H1 (cell line): ENCODE results near the gene NAPG. TPM values are rescaled to one million over a fixed set of nuclear protein-coding genes. Genes with fewer than 3 reads are reported as not detected.

Experiments used
- CTCF ChIA-PET: fragments of 300-600 bp; sonication (Branson Sonifier 250); formaldehyde crosslinking; loops from one replicate; lab custom pipeline; 2021; ENCODE audit not compliant: partially characterized antibody; lab: Charles Lee
- POLR2A ChIA-PET: fragments of 300-600 bp; sonication (Branson Sonifier 250); formaldehyde crosslinking; loops from one replicate; lab custom pipeline; 2021; ENCODE audit warnings: inconsistent platforms; ENCODE audit not compliant: partially characterized antibody; lab: Charles Lee
- DNase-seq, 2 experiments: peaks; one replicate each; pipeline versions ENCODE4 v3.0.0 to v3.0.0-alpha.2; 2010 to 2022; ENCODE audit warnings: low spot score in 2 of 2, low read depth in 1 of 2, mixed read lengths in 1 of 2
- FAIRE-seq: peaks from 2 replicates; lab custom pipeline; 2011; peaks lifted over from hg19 to GRCh38; lab: Jason Lieb, UNC
- H2AFZ ChIP-seq: 2 replicates; pipeline ENCODE4 v1.8.1; 2012; ENCODE audit warnings: low read length, inconsistent platforms
- H2AK5ac ChIP-seq: 2 replicates; pipeline ENCODE4 v1.6.1; 2013; ENCODE audit warnings: low read depth, low read length
- H2BK120ac ChIP-seq: replicated peaks from 2 replicates; pipeline ENCODE3; 2013; ENCODE audit warnings: low read depth, low read length, inconsistent platforms
- H2BK12ac ChIP-seq: 2 replicates; pipeline ENCODE4 v1.6.1; 2013; ENCODE audit warnings: low read depth, low read length
- H2BK15ac ChIP-seq: 2 replicates; pipeline ENCODE4 v1.6.1; 2013; ENCODE audit warnings: low read length
- H2BK20ac ChIP-seq: 2 replicates; pipeline ENCODE4 v1.6.1; 2013; ENCODE audit warnings: low read length
- H2BK5ac ChIP-seq: 2 replicates; pipeline ENCODE4 v1.6.1; 2013; ENCODE audit warnings: low read depth, low read length
- H3K14ac ChIP-seq: 2 replicates; pipeline ENCODE4 v1.6.1; 2013; ENCODE audit warnings: inconsistent platforms; ENCODE audit not compliant: insufficient read length
- H3K18ac ChIP-seq: 2 replicates; pipeline ENCODE4 v1.6.1; 2013; ENCODE audit warnings: low read length; ENCODE audit errors: extremely low read depth
- H3K23ac ChIP-seq: 2 replicates; pipeline ENCODE4 v1.6.1; 2013; ENCODE audit warnings: inconsistent platforms; ENCODE audit not compliant: insufficient read length
- H3K23me2 ChIP-seq: 2 replicates; pipeline ENCODE4 v1.6.1; 2013; ENCODE audit warnings: low read depth, low read length
- H3K27ac ChIP-seq: 2 replicates; pipeline ENCODE4 v1.6.1; 2011; ENCODE audit warnings: low read depth, low read length, inconsistent platforms
- H3K27me3 ChIP-seq, 4 experiments: replicated peaks in 1 of 4; 1 replicate in 1 of 4; 2 replicates in 3 of 4; pipeline versions ENCODE4 v1.6.1 to v1.8.1; 2011 to 2013; ENCODE audit warnings: low read length in 3 of 4, mild to moderate bottlenecking in 3 of 4, inconsistent platforms in 2 of 4, mixed read lengths in 2 of 4, moderate library complexity in 1 of 4; ENCODE audit not compliant: control insufficient read depth in 3 of 4, insufficient read depth in 3 of 4; ENCODE audit errors: extremely low read depth in 1 of 4
- H3K36me3 ChIP-seq, 4 experiments: 2 replicates each; pipeline versions ENCODE4 v1.6.1 to v1.8.1; 2011 to 2013; ENCODE audit warnings: mild to moderate bottlenecking in 4 of 4, low read length in 3 of 4, moderate library complexity in 2 of 4, control low read depth in 1 of 4, inconsistent platforms in 1 of 4; ENCODE audit not compliant: insufficient read depth in 4 of 4, control insufficient read depth in 2 of 4
- H3K4ac ChIP-seq: replicated peaks from 2 replicates; pipeline ENCODE3; 2013; ENCODE audit warnings: low read length, low read depth, mixed read lengths, inconsistent platforms; ENCODE audit not compliant: insufficient read length
- H3K4me1 ChIP-seq, 4 experiments: replicated peaks in 1 of 4; 1 replicate in 1 of 4; 2 replicates in 3 of 4; pipeline versions ENCODE4 v1.6.1 to v1.8.1; 2011 to 2013; ENCODE audit warnings: low read length in 3 of 4, inconsistent platforms in 2 of 4, mixed read lengths in 1 of 4; ENCODE audit not compliant: insufficient read depth in 4 of 4, control insufficient read depth in 3 of 4
- H3K4me2 ChIP-seq, 2 experiments: 2 replicates each; pipeline versions ENCODE4 v1.6.1 to v1.8.1; 2011 to 2013; ENCODE audit warnings: low read depth in 2 of 2, low read length in 2 of 2, control low read depth in 1 of 2, inconsistent platforms in 1 of 2, mild to moderate bottlenecking in 1 of 2; ENCODE audit not compliant: insufficient read depth in 1 of 2
- H3K4me3 ChIP-seq, 4 experiments: fragments of 200-600, 300-600 bp in 1 of 4; sonication (generic), shearing (Covaris generic), sonication (Bioruptor Twin) in 1 of 4; 2 replicates each; pipeline versions ENCODE4 v1.5.1 to v1.8.1; 2011 to 2016; ENCODE audit warnings: low read length in 4 of 4, low read depth in 3 of 4, control low read depth in 2 of 4, inconsistent platforms in 2 of 4, mild to moderate bottlenecking in 2 of 4, mixed read lengths in 1 of 4, moderate library complexity in 1 of 4; ENCODE audit not compliant: insufficient read depth in 2 of 4; ENCODE audit errors: extremely low read depth in 1 of 4
- H3K56ac ChIP-seq: replicated peaks from 2 replicates; pipeline ENCODE3; 2013; ENCODE audit warnings: low read depth, mild to moderate bottlenecking, mixed read lengths, low read length, inconsistent platforms; ENCODE audit not compliant: insufficient read length
- H3K79me1 ChIP-seq: 2 replicates; pipeline ENCODE4 v1.6.1; 2013; ENCODE audit warnings: low read depth, low read length, control low read depth
- H3K79me2 ChIP-seq, 2 experiments: 2 replicates each; pipeline versions ENCODE4 v1.6.1 to v1.8.1; 2012 to 2013; ENCODE audit warnings: low read length in 2 of 2, mild to moderate bottlenecking in 2 of 2, inconsistent platforms in 1 of 2; ENCODE audit not compliant: insufficient read depth in 2 of 2, control insufficient read depth in 1 of 2
- H3K9ac ChIP-seq, 4 experiments: replicated peaks in 1 of 4; 1 replicate in 1 of 4; 2 replicates in 3 of 4; pipeline versions ENCODE4 v1.6.1 to v1.8.1; 2011 to 2013; ENCODE audit warnings: low read depth in 3 of 4, low read length in 3 of 4, control low read depth in 2 of 4, mild to moderate bottlenecking in 2 of 4, moderate library complexity in 2 of 4, inconsistent platforms in 1 of 4; ENCODE audit errors: extremely low read depth in 1 of 4
- H3K9me3 ChIP-seq, 2 experiments: 2 replicates each; pipeline versions ENCODE4 v1.6.1 to v1.8.1; 2012 to 2013; ENCODE audit warnings: mild to moderate bottlenecking in 2 of 2, moderate library complexity in 2 of 2, control low read depth in 1 of 2, inconsistent platforms in 1 of 2, low read depth in 1 of 2, low read length in 1 of 2, mixed read lengths in 1 of 2; ENCODE audit not compliant: insufficient read depth in 2 of 2
- H4K20me1 ChIP-seq, 2 experiments: replicated peaks in 1 of 2; 2 replicates each; pipeline versions ENCODE3 to v1.8.1; 2011 to 2013; ENCODE audit warnings: inconsistent platforms in 2 of 2, low read length in 2 of 2, mild to moderate bottlenecking in 1 of 2; ENCODE audit not compliant: insufficient read depth in 2 of 2, control insufficient read depth in 1 of 2
- H4K5ac ChIP-seq: 2 replicates; pipeline ENCODE4 v1.6.1; 2013; ENCODE audit warnings: low read length, low read depth, mixed read lengths, inconsistent platforms; ENCODE audit not compliant: insufficient read length
- H4K8ac ChIP-seq: 2 replicates; pipeline ENCODE4 v1.8.0; 2013; ENCODE audit warnings: mild to moderate bottlenecking, moderate library complexity, low read length, inconsistent platforms; ENCODE audit not compliant: insufficient read depth; ENCODE audit errors: extremely low read depth
- H4K91ac ChIP-seq: replicated peaks from 2 replicates; pipeline ENCODE3; 2013; ENCODE audit warnings: low read length, mixed read lengths, inconsistent platforms; ENCODE audit not compliant: insufficient read length
- MAX ChIP-seq: IDR thresholded peaks from 2 replicates; pipeline ENCODE4 v1.6.1; 2012; ENCODE audit warnings: inconsistent platforms
- WGBS, 2 experiments: shearing (Covaris generic) in 1 of 2; methylation state at CpG; one replicate each; pipeline versions ENCODE4 v1.1.6 to v1.1.7; 2013 to 2015; ENCODE audit warnings: low lambda C conversion rate in 2 of 2, mixed read lengths in 2 of 2, inconsistent platforms in 1 of 2, low coverage in 1 of 2, missing lambda C conversion rate in 1 of 2; ENCODE audit not compliant: insufficient replicate concordance in 2 of 2, insufficient coverage in 1 of 2, insufficient read length in 1 of 2; ENCODE audit errors: extremely low coverage in 1 of 2, missing lambda C conversion rate in 1 of 2; 5-methylcytosine and 5-hydroxymethylcytosine counted together
- polyA plus RNA-seq, 7 experiments: library from polyadenylated mRNA; depleted of rRNA in 3 of 7; stranded (reverse) in 5 of 7; unstranded in 2 of 7; fragments of >200 nt in 5 of 7; fragments of 200-250 nt in 2 of 7; gene quantifications; 1 replicate in 5 of 7; 2 replicates in 1 of 7; 4 replicates in 1 of 7; pipeline versions ENCODE4 v1.2.1 to v1.2.3, GENCODE V29; 2011 to 2013; ENCODE audit warnings: missing spikeins in 2 of 7, mixed read lengths in 2 of 7
- total RNA-seq: library from RNA; stranded (reverse); fragmentation: NEBNext Ultra II Directional; extraction: Animal tissue kit (Norgen Biotek cat#: 25700); gene quantifications from 2 replicates; pipeline ENCODE4 v1.2.1, GENCODE V29; 2021

NAPG gene
- total and polyA plus RNA-seq, 2 of the 8 experiments (the other 6 are each of a cell fraction or from before 2014, with no cell fraction given), result 8.0 to 23.5 TPM

GRCh38 chr18:10521566-10521965 lies 4.3 kb upstream of the NAPG start:
- H4K5ac ChIP-seq, result no peak overlapping the region
- H4K20me1 ChIP-seq, result no peaks in the 10 kb centered on the region
- H4K91ac ChIP-seq, result no peak overlapping the region
- H3K9ac ChIP-seq, result no peak overlapping the region
- no peak overlapping the region for H3K23ac ChIP-seq
- H2BK20ac ChIP-seq, result no peak overlapping the region
- H3K4ac ChIP-seq, result no peak overlapping the region
- no peak overlapping the region for H2BK12ac ChIP-seq
- H2AFZ ChIP-seq, result no peak overlapping the region
- peaks cover 0 to 4% of the 10 kb centered on the region in 2 experiments; a peak in 1 of 4 replicates for H3K9me3 ChIP-seq
- 82% methylated on average over 8 of the region's 8 CpGs; no CpG with 5 or more reads in 1 of the 2 experiments for WGBS, 2 experiments
- CTCF ChIA-PET, result interaction anchor here (1.3 to 1.7 kb wide), 2 partner anchors 485 to 549 kb away, joined by 4 to 6 read pairs; no protein-coding TSS in a partner anchor
- peaks cover 0 to 3% of the 10 kb centered on the region in 2 experiments; a peak in 2 of 4 replicates for H3K79me2 ChIP-seq
- no peak overlapping the region; the same call in 1 of the 2 replicates for H2BK15ac ChIP-seq
- H3K14ac ChIP-seq, result no peak overlapping the region
- FAIRE-seq, result no peak
- H2BK5ac ChIP-seq, result no peak overlapping the region
- no peak overlapping the region for H3K27ac ChIP-seq
- no peak overlapping the region for H3K4me3 ChIP-seq
- POLR2A ChIA-PET, result no interaction called here
- no peaks in the 10 kb centered on the region; a peak in 1 of 7 replicates for H3K4me1 ChIP-seq
- no peak overlapping the region for H3K4me2 ChIP-seq
- H3K27me3 ChIP-seq, result no peaks in the 10 kb centered on the region
- no peaks in the 10 kb centered on the region for H3K79me1 ChIP-seq
- H2BK120ac ChIP-seq, result no peak overlapping the region
- peaks cover 3% of the 10 kb centered on the region; the same call in 1 of the 2 replicates for H3K23me2 ChIP-seq
- no peak overlapping the region for H3K18ac ChIP-seq
- no peak overlapping the region for H2AK5ac ChIP-seq
- H3K56ac ChIP-seq, result no peak overlapping the region
- no peaks in the 10 kb centered on the region for H3K36me3 ChIP-seq
- H4K8ac ChIP-seq, result 0 out of 2 replicates have a peak overlapping the region, but pooled peaks have one; percentile 42
- no peak for TF ChIP-seq MAX
- DNase-seq, result no peak
